ENCODE data around the gene MADCAM1. TPM values are rescaled to one million over a fixed set of nuclear protein-coding genes. Genes with fewer than 3 reads are reported as not detected.

Gene MADCAM1
- total RNA-seq, 1 experiment from 2014 or later = 0.97 TPM

GRCh38 chr19:508204-509150 is 12.2 kb downstream of the MADCAM1 start:
- no peaks in the 10 kb centered on the region for H3K27me3 ChIP-seq (ENCODE audit: low read length)
- H3K9me2 ChIP-seq (replicated peaks; ENCODE audit: insufficient read depth, low read length) = no peaks in the 10 kb centered on the region
- H4K20me1 ChIP-seq (ENCODE audit: insufficient read depth, low read depth, low read length) = no peaks in the 10 kb centered on the region
- H3K9ac ChIP-seq (ENCODE audit: low read length) = peak overlapping the region; percentile 91
- H3K4me2 ChIP-seq (ENCODE audit: low read depth, low read length, poor library complexity, severe bottlenecking) = peak overlapping the region; percentile 91
- H2AFZ ChIP-seq (ENCODE audit: low read length) = no peak overlapping the region
- peaks cover 24% of the 10 kb centered on the region for H3K4me1 ChIP-seq (ENCODE audit: low read length)
- H3K4me3 ChIP-seq (ENCODE audit: low read length) = peak overlapping the region; percentile 97
- H3K79me2 ChIP-seq (ENCODE audit: low read length) = peaks cover 17% of the 10 kb centered on the region
- no peaks in the 10 kb centered on the region for H3K9me3 ChIP-seq (ENCODE audit: low read length)
- no peak for DNase-seq
- H3K36me3 ChIP-seq (ENCODE audit: insufficient read depth, low read length) = peaks cover 4% of the 10 kb centered on the region
- H3K27ac ChIP-seq (ENCODE audit: low read length) = no peak overlapping the region

GRCh38 chr19:510606-511100 is 14.4 kb downstream of the MADCAM1 start:
- Histone ChIP-seq H2AFZ (ENCODE audit: low read length) (no peak overlapping the region), H3K4me2 (ENCODE audit: low read depth, low read length, poor library complexity, severe bottlenecking) (no peak overlapping the region), H3K27ac (ENCODE audit: low read length) (no peak overlapping the region), H3K9ac (ENCODE audit: low read length) (peak overlapping the region; percentile 5; the same call in 1 of the 2 replicates), H3K9me2 (replicated peaks; ENCODE audit: insufficient read depth, low read length) (no peaks in the 10 kb centered on the region), H3K36me3 (ENCODE audit: insufficient read depth, low read length) (peaks cover 9% of the 10 kb centered on the region), H3K27me3 (ENCODE audit: low read length) (no peaks in the 10 kb centered on the region), H3K79me2 (ENCODE audit: low read length) (peaks cover 17% of the 10 kb centered on the region), H4K20me1 (ENCODE audit: insufficient read depth, low read depth, low read length) (no peaks in the 10 kb centered on the region), H3K9me3 (ENCODE audit: low read length) (no peaks in the 10 kb centered on the region), H3K4me1 (ENCODE audit: low read length) (peaks cover 24% of the 10 kb centered on the region), H3K4me3 (ENCODE audit: low read length) (no peak overlapping the region)
- DNase-seq = peak; percentile 96

- peak; percentile 49 for DNase-seq
- no peak overlapping the region for H3K4me3 ChIP-seq (ENCODE audit: low read length)
- H3K9me2 ChIP-seq (replicated peaks; ENCODE audit: insufficient read depth, low read length) = no peaks in the 10 kb centered on the region
- H3K36me3 ChIP-seq (ENCODE audit: insufficient read depth, low read length) = peaks cover 9% of the 10 kb centered on the region
- H3K79me2 ChIP-seq (ENCODE audit: low read length) = peaks cover 17% of the 10 kb centered on the region
- no peaks in the 10 kb centered on the region for H4K20me1 ChIP-seq (ENCODE audit: insufficient read depth, low read depth, low read length)
- peak overlapping the region; percentile 5; the same call in 1 of the 2 replicates for H3K9ac ChIP-seq (ENCODE audit: low read length)
- H3K9me3 ChIP-seq (ENCODE audit: low read length) = no peaks in the 10 kb centered on the region
- peaks cover 21% of the 10 kb centered on the region for H3K4me1 ChIP-seq (ENCODE audit: low read length)
- no peak overlapping the region for H3K27ac ChIP-seq (ENCODE audit: low read length)
- no peak overlapping the region for H3K4me2 ChIP-seq (ENCODE audit: low read depth, low read length, poor library complexity, severe bottlenecking)
- H2AFZ ChIP-seq (ENCODE audit: low read length) = no peak overlapping the region
- no peaks in the 10 kb centered on the region for H3K27me3 ChIP-seq (ENCODE audit: low read length)
Observed at GRCh38 chr19:511101-511851, 15.0 kb downstream of the MADCAM1 start.

GRCh38 chr19:512547-513365 is 16.5 kb downstream of the MADCAM1 start:
- peaks cover 9% of the 10 kb centered on the region for H3K36me3 ChIP-seq (ENCODE audit: insufficient read depth, low read length)
- H2AFZ ChIP-seq (ENCODE audit: low read length) = no peak overlapping the region
- H3K4me2 ChIP-seq (ENCODE audit: low read depth, low read length, poor library complexity, severe bottlenecking) = no peak overlapping the region
- no peak overlapping the region for H3K4me3 ChIP-seq (ENCODE audit: low read length)
- peaks cover 18% of the 10 kb centered on the region for H3K4me1 ChIP-seq (ENCODE audit: low read length)
- DNase-seq = no peak
- H3K27me3 ChIP-seq (ENCODE audit: low read length) = no peaks in the 10 kb centered on the region
- no peaks in the 10 kb centered on the region for H4K20me1 ChIP-seq (ENCODE audit: insufficient read depth, low read depth, low read length)
- H3K9me3 ChIP-seq (ENCODE audit: low read length) = no peaks in the 10 kb centered on the region
- H3K79me2 ChIP-seq (ENCODE audit: low read length) = peaks cover 17% of the 10 kb centered on the region
- H3K9me2 ChIP-seq (replicated peaks; ENCODE audit: insufficient read depth, low read length) = no peaks in the 10 kb centered on the region
- H3K9ac ChIP-seq (ENCODE audit: low read length) = no peak overlapping the region
- H3K27ac ChIP-seq (ENCODE audit: low read length) = no peak overlapping the region

- Histone ChIP-seq H4K20me1 (ENCODE audit: insufficient read depth, low read depth, low read length) (no peaks in the 10 kb centered on the region), H3K79me2 (ENCODE audit: low read length) (peaks cover 9% of the 10 kb centered on the region), H3K4me1 (ENCODE audit: low read length) (peaks cover 14% of the 10 kb centered on the region), H3K36me3 (ENCODE audit: insufficient read depth, low read length) (peaks cover 9% of the 10 kb centered on the region), H3K4me2 (ENCODE audit: low read depth, low read length, poor library complexity, severe bottlenecking) (no peak overlapping the region), H3K9ac (ENCODE audit: low read length) (no peak overlapping the region), H2AFZ (ENCODE audit: low read length) (no peak overlapping the region), H3K27ac (ENCODE audit: low read length) (no peak overlapping the region), H3K4me3 (ENCODE audit: low read length) (no peak overlapping the region), H3K9me2 (replicated peaks; ENCODE audit: insufficient read depth, low read length) (no peaks in the 10 kb centered on the region), H3K9me3 (ENCODE audit: low read length) (no peaks in the 10 kb centered on the region), H3K27me3 (ENCODE audit: low read length) (no peaks in the 10 kb centered on the region)
- no peak for DNase-seq
Observed at GRCh38 chr19:513368-514165, 17.3 kb downstream of the MADCAM1 start.

GRCh38 chr19:514166-514663 is 17.9 kb downstream of the MADCAM1 start:
- Histone ChIP-seq H3K4me3 (ENCODE audit: low read length) (no peak overlapping the region), H3K9ac (ENCODE audit: low read length) (no peak overlapping the region), H3K9me3 (ENCODE audit: low read length) (no peaks in the 10 kb centered on the region), H3K4me1 (ENCODE audit: low read length) (peaks cover 9% of the 10 kb centered on the region), H2AFZ (ENCODE audit: low read length) (no peak overlapping the region), H3K27ac (ENCODE audit: low read length) (no peak overlapping the region), H3K4me2 (ENCODE audit: low read depth, low read length, poor library complexity, severe bottlenecking) (no peak overlapping the region), H3K79me2 (ENCODE audit: low read length) (peaks cover 3% of the 10 kb centered on the region), H3K9me2 (replicated peaks; ENCODE audit: insufficient read depth, low read length) (no peaks in the 10 kb centered on the region), H4K20me1 (ENCODE audit: insufficient read depth, low read depth, low read length) (no peaks in the 10 kb centered on the region), H3K27me3 (ENCODE audit: low read length) (no peaks in the 10 kb centered on the region), H3K36me3 (ENCODE audit: insufficient read depth, low read length) (peaks cover 9% of the 10 kb centered on the region)
- DNase-seq = no peak
